ENCODE results near the gene PAK6.

- TF ChIP-seq CTCF (IDR thresholded peaks at IDR 0.05) (no peak), POLR2A (IDR thresholded peaks at IDR 0.05) (no peak)
These were observed 58.5 kb downstream of the PAK6 start for GRCh38 chr15:40297356-40297755.

Data from heart left ventricle (tissue), 13 donors.